Panc1 (cell line): ENCODE data around the gene B4GALNT2. TPM values are rescaled to one million over a fixed set of nuclear protein-coding genes. Genes with fewer than 3 reads are reported as not detected.
"Not testable (repeated sequence)": the region's sequence is repeated elsewhere in the genome, so short reads cannot be mapped to it uniquely, and the experiment has no call there.

Experiments used
- ATAC-seq: fragments of 200-7000 bp; cut with Tn5 transposase; 2 replicates; pipeline ENCODE4 v1.9.1; 2020; ENCODE audit warnings: mild to moderate bottlenecking, moderate library complexity
- BruUV-seq: library from RNA; stranded (reverse); fragments of 400-500 nt; replicated peaks from 2 replicates; lab custom pipeline; 2021; lab: Mats Ljungman, UMichigan
- CTCF ChIA-PET: fragments of 300-600 bp; sonication (Branson Sonifier 250); formaldehyde crosslinking; loops from one replicate; lab custom pipeline; 2022; ENCODE audit warnings: antibody characterized with exemption; lab: Charles Lee
- POLR2A ChIA-PET: fragments of 300-600 bp; sonication (Branson Sonifier 250); formaldehyde crosslinking; loops from one replicate; lab custom pipeline; 2022; ENCODE audit warnings: antibody characterized with exemption; lab: Charles Lee
- DNase-seq: peaks from one replicate; pipeline ENCODE4 v3.0.0-alpha.2; 2010; ENCODE audit warnings: low read depth, low spot score
- H3K27ac ChIP-seq: 2 replicates; pipeline ENCODE4 v1.5.1; 2011; ENCODE audit warnings: mild to moderate bottlenecking, low read length, inconsistent platforms
- H3K27me3 ChIP-seq: fragments of 200-500 bp; sonication (Bioruptor generic); 2 replicates; pipeline ENCODE4 v1.6.0; 2014; ENCODE audit warnings: low read length, inconsistent platforms; ENCODE audit not compliant: control insufficient read depth, insufficient read depth
- H3K36me3 ChIP-seq: fragments of 200-500 bp; sonication (Bioruptor generic); 2 replicates; pipeline ENCODE4 v1.5.1; 2014; ENCODE audit warnings: inconsistent platforms, mild to moderate bottlenecking, low read length, moderate library complexity; ENCODE audit not compliant: control insufficient read depth, insufficient read depth
- H3K4me1 ChIP-seq: 2 replicates; pipeline ENCODE4 v1.5.1; 2011; ENCODE audit warnings: inconsistent platforms, mild to moderate bottlenecking, low read length, moderate library complexity; ENCODE audit not compliant: control insufficient read depth, insufficient read depth
- H3K4me3 ChIP-seq, 2 experiments: 2 replicates each; pipeline ENCODE4 v1.5.1; 2011 to 2012; ENCODE audit warnings: low read depth in 2 of 2, low read length in 2 of 2, mild to moderate bottlenecking in 2 of 2, inconsistent platforms in 1 of 2, moderate library complexity in 1 of 2
- H3K9me3 ChIP-seq: fragments of 200-500 bp; sonication (Bioruptor generic); 2 replicates; pipeline ENCODE4 v1.5.1; 2014; ENCODE audit warnings: low read depth, mild to moderate bottlenecking, inconsistent platforms, low read length, moderate library complexity; ENCODE audit not compliant: control insufficient read depth, insufficient read depth
- POLR2AphosphoS5 ChIP-seq: IDR thresholded peaks from 2 replicates; pipeline ENCODE4 v1.6.1; 2012; ENCODE audit warnings: mild to moderate bottlenecking, low read depth, low read length, moderate library complexity
- SIN3A ChIP-seq: IDR thresholded peaks from 2 replicates; pipeline ENCODE4 v1.6.1; 2012; ENCODE audit warnings: low read depth, mild to moderate bottlenecking, low read length, moderate library complexity, borderline replicate concordance; ENCODE audit not compliant: insufficient read depth
- TCF7L2 ChIP-seq: IDR thresholded peaks from 2 replicates; pipeline ENCODE4 v1.6.1; 2011; ENCODE audit warnings: mild to moderate bottlenecking, low read depth, low read length, inconsistent platforms
- in situ Hi-C: cut with HindIII; loops from 2 replicates; pipeline ENCODE4 v1.10.0; 2016; ENCODE audit warnings: low sequenced_read_pairs, low pct_unique_long_range_greater_than_20kb
- intact Hi-C: fragments of 100-400 bp; cut with micrococcal nuclease; formaldehyde crosslinking; loops from one replicate; pipeline ENCODE4 v1.10.0; 2022; ENCODE audit not compliant: unreplicated experiment
- total RNA-seq: library from RNA; stranded (reverse); gene quantifications from one replicate; pipeline ENCODE4 v1.2.1, GENCODE V29; 2021; ENCODE audit not compliant: unreplicated experiment
- TF ChIP-seq, protein P1 (sequence below): fragments of 450-650 bp; IDR thresholded peaks from 2 replicates; pipeline ENCODE4 v1.5.1; 2017; ENCODE audit warnings: mild to moderate bottlenecking
- TF ChIP-seq, protein P2 (sequence below), 2 experiments: IDR thresholded peaks; 2 replicates each; pipeline ENCODE4 v1.6.1; 2011 to 2012; ENCODE audit warnings: low read depth in 2 of 2, control low read depth in 1 of 2, low read length in 1 of 2, mild to moderate bottlenecking in 1 of 2, moderate library complexity in 1 of 2; ENCODE audit not compliant: insufficient read depth in 1 of 2

The B4GALNT2 gene
- total RNA-seq, 1 experiment from 2014 or later, result not detected

DNA sequence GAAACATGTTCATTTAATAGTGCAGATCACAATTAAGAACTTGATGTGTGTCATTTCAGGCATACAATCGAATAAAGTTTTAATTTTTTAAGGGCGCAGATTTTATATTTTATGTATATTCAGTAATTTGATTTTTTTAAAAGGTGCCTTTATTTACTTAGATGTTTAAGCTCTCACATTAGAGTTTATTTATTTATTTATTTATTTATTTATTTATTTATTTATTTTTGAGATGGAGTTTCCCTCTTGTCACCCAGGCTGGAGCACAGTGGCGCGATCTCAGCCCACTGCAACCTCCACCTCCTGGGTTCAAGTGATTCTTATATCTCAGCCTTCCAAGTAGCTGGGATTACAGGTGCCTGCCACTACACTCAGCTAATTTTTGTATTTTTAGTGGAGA is 3.8 kb downstream of the B4GALNT2 start:
- no peak overlapping the region for H3K27ac ChIP-seq
- POLR2A ChIA-PET, result interaction anchor here (0.6 to 0.7 kb wide), 2 partner anchors 17 to 791 kb away, joined by 7 read pairs; no protein-coding TSS in a partner anchor
- DNase-seq (no peak), ATAC-seq (no peak)
- TF ChIP-seq SIN3A (no peak), TCF7L2 (no peak), POLR2AphosphoS5 (no peak)
- TF ChIP-seq, protein P1, sequence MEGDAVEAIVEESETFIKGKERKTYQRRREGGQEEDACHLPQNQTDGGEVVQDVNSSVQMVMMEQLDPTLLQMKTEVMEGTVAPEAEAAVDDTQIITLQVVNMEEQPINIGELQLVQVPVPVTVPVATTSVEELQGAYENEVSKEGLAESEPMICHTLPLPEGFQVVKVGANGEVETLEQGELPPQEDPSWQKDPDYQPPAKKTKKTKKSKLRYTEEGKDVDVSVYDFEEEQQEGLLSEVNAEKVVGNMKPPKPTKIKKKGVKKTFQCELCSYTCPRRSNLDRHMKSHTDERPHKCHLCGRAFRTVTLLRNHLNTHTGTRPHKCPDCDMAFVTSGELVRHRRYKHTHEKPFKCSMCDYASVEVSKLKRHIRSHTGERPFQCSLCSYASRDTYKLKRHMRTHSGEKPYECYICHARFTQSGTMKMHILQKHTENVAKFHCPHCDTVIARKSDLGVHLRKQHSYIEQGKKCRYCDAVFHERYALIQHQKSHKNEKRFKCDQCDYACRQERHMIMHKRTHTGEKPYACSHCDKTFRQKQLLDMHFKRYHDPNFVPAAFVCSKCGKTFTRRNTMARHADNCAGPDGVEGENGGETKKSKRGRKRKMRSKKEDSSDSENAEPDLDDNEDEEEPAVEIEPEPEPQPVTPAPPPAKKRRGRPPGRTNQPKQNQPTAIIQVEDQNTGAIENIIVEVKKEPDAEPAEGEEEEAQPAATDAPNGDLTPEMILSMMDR, result no peak
- TF ChIP-seq, protein P2, sequence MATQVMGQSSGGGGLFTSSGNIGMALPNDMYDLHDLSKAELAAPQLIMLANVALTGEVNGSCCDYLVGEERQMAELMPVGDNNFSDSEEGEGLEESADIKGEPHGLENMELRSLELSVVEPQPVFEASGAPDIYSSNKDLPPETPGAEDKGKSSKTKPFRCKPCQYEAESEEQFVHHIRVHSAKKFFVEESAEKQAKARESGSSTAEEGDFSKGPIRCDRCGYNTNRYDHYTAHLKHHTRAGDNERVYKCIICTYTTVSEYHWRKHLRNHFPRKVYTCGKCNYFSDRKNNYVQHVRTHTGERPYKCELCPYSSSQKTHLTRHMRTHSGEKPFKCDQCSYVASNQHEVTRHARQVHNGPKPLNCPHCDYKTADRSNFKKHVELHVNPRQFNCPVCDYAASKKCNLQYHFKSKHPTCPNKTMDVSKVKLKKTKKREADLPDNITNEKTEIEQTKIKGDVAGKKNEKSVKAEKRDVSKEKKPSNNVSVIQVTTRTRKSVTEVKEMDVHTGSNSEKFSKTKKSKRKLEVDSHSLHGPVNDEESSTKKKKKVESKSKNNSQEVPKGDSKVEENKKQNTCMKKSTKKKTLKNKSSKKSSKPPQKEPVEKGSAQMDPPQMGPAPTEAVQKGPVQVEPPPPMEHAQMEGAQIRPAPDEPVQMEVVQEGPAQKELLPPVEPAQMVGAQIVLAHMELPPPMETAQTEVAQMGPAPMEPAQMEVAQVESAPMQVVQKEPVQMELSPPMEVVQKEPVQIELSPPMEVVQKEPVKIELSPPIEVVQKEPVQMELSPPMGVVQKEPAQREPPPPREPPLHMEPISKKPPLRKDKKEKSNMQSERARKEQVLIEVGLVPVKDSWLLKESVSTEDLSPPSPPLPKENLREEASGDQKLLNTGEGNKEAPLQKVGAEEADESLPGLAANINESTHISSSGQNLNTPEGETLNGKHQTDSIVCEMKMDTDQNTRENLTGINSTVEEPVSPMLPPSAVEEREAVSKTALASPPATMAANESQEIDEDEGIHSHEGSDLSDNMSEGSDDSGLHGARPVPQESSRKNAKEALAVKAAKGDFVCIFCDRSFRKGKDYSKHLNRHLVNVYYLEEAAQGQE (IDR thresholded peaks at IDR 0.05; ENCODE audit: insufficient read depth in 1 of 2, low read depth in 2 of 2, low read length in 1 of 2), result no peak
- intact Hi-C loops, result no loop called here
- BruUV-seq, result no TSS peak
- H3K36me3 ChIP-seq, result no peaks in the 10 kb centered on the region
- CTCF ChIA-PET, result interaction anchor here (0.6 to 0.7 kb wide), 2 partner anchors 24 to 285 kb away, joined by 4 to 5 read pairs; no protein-coding TSS in a partner anchor
- H3K27me3 ChIP-seq, result no peaks in the 10 kb centered on the region
- no peaks in the 10 kb centered on the region for H3K9me3 ChIP-seq
- H3K4me3 ChIP-seq, result no peak overlapping the region
- H3K4me1 ChIP-seq, result no peaks in the 10 kb centered on the region
- in situ Hi-C loops, result no loop called here

DNA sequence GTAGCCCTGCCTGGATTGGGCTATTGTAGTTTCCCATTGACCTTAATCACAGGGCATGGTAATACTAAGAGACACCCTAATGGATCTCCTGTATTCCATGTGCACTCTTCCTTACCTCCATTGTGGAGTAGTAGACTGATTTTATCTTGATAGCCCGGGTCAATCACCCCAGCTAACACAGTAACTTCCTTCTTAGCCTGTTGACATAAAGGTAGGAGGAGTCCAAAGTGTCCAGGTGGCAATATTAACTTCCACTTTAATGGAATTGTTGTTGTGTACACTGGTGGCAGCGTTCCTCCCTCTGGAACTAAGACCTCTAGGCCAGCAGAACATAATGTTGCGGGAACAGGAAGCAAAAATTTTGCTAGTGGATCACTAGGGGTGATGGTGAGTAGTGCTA is 13.1 kb downstream of the B4GALNT2 start:
- in situ Hi-C loops, H3K4me3 ChIP-seq, intact Hi-C loops, H3K27me3 ChIP-seq, H3K36me3 ChIP-seq, DNase-seq, H3K9me3 ChIP-seq, CTCF ChIA-PET, BruUV-seq, H3K4me1 ChIP-seq, POLR2A ChIA-PET, H3K27ac ChIP-seq, ATAC-seq: not testable (repeated sequence)

DNA sequence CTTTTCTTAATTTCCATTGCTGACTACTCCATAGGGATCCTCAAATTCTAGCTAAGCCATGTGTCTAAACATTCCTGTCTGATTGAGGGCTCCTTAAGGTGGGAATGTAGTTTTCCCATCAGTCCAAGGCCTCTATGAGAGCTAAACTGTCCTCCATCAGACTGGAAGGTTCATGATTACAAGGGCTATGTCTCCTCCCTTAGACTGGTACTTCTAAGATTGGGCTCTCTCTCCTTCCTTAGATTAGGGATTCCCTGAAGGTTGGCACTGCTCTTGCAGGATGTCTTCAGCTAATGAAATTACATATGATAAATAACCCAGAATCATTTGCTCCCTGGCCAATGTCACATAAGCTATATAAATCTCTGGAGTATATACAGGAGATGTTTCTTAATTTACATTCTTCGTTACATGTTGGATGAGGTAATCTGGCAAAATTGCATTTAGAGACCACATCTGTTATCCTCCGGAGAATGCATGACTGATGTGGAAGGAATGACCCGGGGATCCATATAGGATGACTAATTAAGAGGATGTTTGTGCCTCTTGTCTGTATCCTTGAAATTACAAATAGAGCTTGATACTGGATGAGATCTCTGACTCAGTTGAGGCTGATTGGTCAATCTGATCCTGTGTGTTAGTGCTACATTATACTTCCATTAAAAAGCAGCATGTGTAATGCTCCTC is 14.2 kb downstream of the B4GALNT2 start:
- Histone ChIP-seq H3K27me3 (no peaks in the 10 kb centered on the region), H3K36me3 (no peaks in the 10 kb centered on the region), H3K4me1 (no peaks in the 10 kb centered on the region), H3K27ac (no peak overlapping the region), H3K4me3 (no peak overlapping the region), H3K9me3 (no peaks in the 10 kb centered on the region)
- ChIA-PET POLR2A (no interaction called here), CTCF (no interaction called here)
- intact Hi-C loops (no loop called here), in situ Hi-C loops (no loop called here)
- no TSS peak for BruUV-seq
- ATAC-seq (peak; percentile 89), DNase-seq (peak; percentile 94)
- TF ChIP-seq SIN3A (no peak), POLR2AphosphoS5 (no peak), TCF7L2 (no peak)
- TF ChIP-seq, protein P1, result no peak
- TF ChIP-seq, protein P2 (IDR thresholded peaks at IDR 0.05; ENCODE audit: insufficient read depth in 1 of 2, low read depth in 2 of 2, low read length in 1 of 2), result no peak
